Heart left ventricle (tissue), 16 donors: ENCODE results near the gene RAG2. TPM values are rescaled to one million over a fixed set of nuclear protein-coding genes. Genes with fewer than 3 reads are reported as not detected.

Source experiments
- ATAC-seq, 4 donors: fragments of 200-7000 bp; cut with Tn5 transposase; one replicate each; pipeline ENCODE4 v1.9.1; 2020 to 2022; ENCODE audit warnings: moderate library complexity in 4 of 4, mild to moderate bottlenecking in 3 of 4, moderate number of reproducible peaks in 1 of 4
- DNase-seq, 5 donors: peaks; one replicate each; pipeline ENCODE4 v3.0.0-alpha.2; 2020
- H3K27ac ChIP-seq, 12 donors: fragments of 200-600 bp; sonication (generic) in 4 of 12; one replicate each; pipeline versions ENCODE4 v1.5.0 to v1.8.0; 2016 to 2022; ENCODE audit warnings: mild to moderate bottlenecking in 2 of 12
- H3K27me3 ChIP-seq, 9 donors: fragments of 200-600 bp; sonication (generic) in 2 of 9; one replicate each; pipeline versions ENCODE4 v1.5.1 to v1.8.0; 2016 to 2022; ENCODE audit warnings: mild to moderate bottlenecking in 3 of 9
- H3K36me3 ChIP-seq, 9 donors: fragments of 200-600 bp; sonication (generic) in 2 of 9; one replicate each; pipeline versions ENCODE4 v1.5.0 to v1.8.0; 2018 to 2022; ENCODE audit warnings: mild to moderate bottlenecking in 2 of 9
- H3K4me1 ChIP-seq, 12 donors: fragments of 200-600 bp; sonication (generic) in 4 of 12; one replicate each; pipeline versions ENCODE4 v1.5.0 to v1.8.0; 2016 to 2022; ENCODE audit warnings: mild to moderate bottlenecking in 3 of 12
- H3K4me3 ChIP-seq, 12 donors: fragments of 200-600 bp; sonication (generic) in 4 of 12; one replicate each; pipeline versions ENCODE4 v1.5.0 to v1.8.0; 2017 to 2022; ENCODE audit warnings: mild to moderate bottlenecking in 9 of 12, moderate library complexity in 4 of 12
- H3K9me3 ChIP-seq, 12 donors: fragments of 200-600 bp; sonication (generic) in 4 of 12; one replicate each; pipeline versions ENCODE4 v1.5.0 to v1.8.0; 2016 to 2022; ENCODE audit warnings: mild to moderate bottlenecking in 1 of 12
- CTCF ChIP-seq, 12 donors: fragments of 200-600 bp; sonication (generic) in 4 of 12; IDR thresholded peaks; one replicate each; pipeline versions ENCODE4 v1.5.0 to v1.8.0; 2018 to 2022; ENCODE audit warnings: antibody characterized with exemption in 12 of 12, mild to moderate bottlenecking in 5 of 12
- POLR2A ChIP-seq, 2 donors: fragments of 450-650 bp; IDR thresholded peaks; one replicate each; pipeline ENCODE4 v1.6.1; 2017; ENCODE audit warnings: antibody characterized with exemption in 2 of 2, mild to moderate bottlenecking in 2 of 2, moderate library complexity in 2 of 2
- WGBS, 4 donors: extraction: QIAGEN DNeasy Blood & Tissue Kit in 2 of 4; methylation state at CpG; one replicate each; pipeline versions ENCODE4 v1.1.5 to v1.1.7; 2013 to 2018; 5-methylcytosine and 5-hydroxymethylcytosine counted together
- intact Hi-C, 10 donors: fragments of 100-400 bp; cut with DNase I; formaldehyde crosslinking; loops; one replicate each; pipeline versions ENCODE4 v1.11.1 to v1.14.2; 2022
- polyA plus RNA-seq, 2 donors: library from polyadenylated mRNA; stranded (reverse); fragments of 200-250 nt; gene quantifications; one replicate each; pipeline ENCODE4 v1.2.3, GENCODE V29; 2013
- total RNA-seq, 9 donors: library from RNA; depleted of rRNA in 2 of 9; stranded (reverse); fragments of >200 nt in 2 of 9; fragmentation: NEBNext Ultra II Directional in 3 of 9; extraction: Animal tissue kit (Norgen Biotek cat#: 25700) in 3 of 9; gene quantifications; one replicate each; pipeline versions ENCODE4 v1.1.0 to v1.2.4, GENCODE V29; 2016 to 2023
- donor health status: ischemic (EF 13 %, LVEDD 7.1; RV severe dilation, severe dysfunction).
- donor health status: healthy with polysubstance abuse.
- donor health status: DM: no; HTN: yes; CAD: no.
- donor health status: DM: no; HTN: no; CAD: no.
- donor health status: ischemic (EF 25% LVEDD 6.9; RV normal size, moderate dysfunction).
- donor health status: ischemic (EF 25% LVEDD 5.7; RV mildly dilated, moderate dysfunction).
- donor health status: healthy.
- donor health status: DM: yes; HTN: yes; CAD: no.
- donor health status: ischemic (EF 35%, LVEDD 5.7; RV mildly dilated, moderate dysfunction).
- donor health status: nonischemic (EF 11% LVEDD 7.7; RV severe dilation, severe dysfunction).
- donor health status: DM: yes; HTN: yes; CAD: no.
- donor health status: PGD.
- donor health status: ischemic (EF 29% LVEDD 5.4; RV normal size, mild dysfunction).
- donor health status: nonischemic (EF 23%, LVEDD 6.1; RV moderate dilation, normal function).

The RAG2 gene
- total and polyA plus RNA-seq, 11 donors = not detected

GRCh38 chr11:36628765-36629244, 30.8 kb upstream of the RAG2 start:
- Histone ChIP-seq H3K27ac (no peak overlapping the region), H3K4me3 (no peak overlapping the region), H3K9me3 (no peaks in the 10 kb centered on the region), H3K36me3 (peaks cover 0 to 6% (median 0%) of the 10 kb centered on the region in 9 donors), H3K4me1 (peaks cover 0 to 5% (median 0%) of the 10 kb centered on the region in 12 donors), H3K27me3 (no peaks in the 10 kb centered on the region)
- intact Hi-C loops = loop anchor here in 1 of 10 donors (10.0 kb wide), 1 partner anchor 64 kb away; the partner anchor contains the start of gene RAG1
- TF ChIP-seq POLR2A (IDR thresholded peaks at IDR 0.05) (no peak), CTCF (IDR thresholded peaks at IDR 0.05) (no peak)
- DNase-seq (no peak), ATAC-seq (peak in 2 of 4 donors; percentile 45 to 51)
- WGBS, 4 donors = 57 to 69% (median 64%) methylated on average over 4 of the region's 4 CpGs

GRCh38 chr11:36628141-36628540, 30.1 kb upstream of the RAG2 start:
- no peak for DNase-seq
- Histone ChIP-seq H3K4me3 (no peak overlapping the region), H3K4me1 (peaks cover 0 to 5% (median 0%) of the 10 kb centered on the region in 12 donors), H3K36me3 (peaks cover 0 to 3% (median 0%) of the 10 kb centered on the region in 9 donors), H3K27me3 (no peaks in the 10 kb centered on the region), H3K27ac (no peak overlapping the region), H3K9me3 (no peaks in the 10 kb centered on the region)
- ATAC-seq = no peak
- intact Hi-C loops = loop anchor here in 1 of 10 donors (10.0 kb wide), 1 partner anchor 63 kb away; the partner anchor contains the start of gene RAG1
- TF ChIP-seq CTCF (IDR thresholded peaks at IDR 0.05) (no peak), POLR2A (IDR thresholded peaks at IDR 0.05) (no peak)
- WGBS, 4 donors = 92 to 98% (median 96%) methylated on average over 5 of the region's 5 CpGs

- Histone ChIP-seq H3K4me1 (peaks cover 0 to 5% (median 0%) of the 10 kb centered on the region in 12 donors), H3K27ac (no peak overlapping the region), H3K27me3 (no peaks in the 10 kb centered on the region), H3K4me3 (no peak overlapping the region), H3K36me3 (no peaks in the 10 kb centered on the region), H3K9me3 (no peaks in the 10 kb centered on the region)
- TF ChIP-seq POLR2A (IDR thresholded peaks at IDR 0.05) (no peak), CTCF (IDR thresholded peaks at IDR 0.05) (no peak)
- 85 to 95% (median 92%) methylated on average over 2 of the region's 2 CpGs for WGBS, 4 donors
- DNase-seq (no peak), ATAC-seq (no peak)
- intact Hi-C loops = loop anchor here in 1 of 10 donors (10.0 kb wide), 1 partner anchor 63 kb away; the partner anchor contains the start of gene RAG1
These were observed 29.4 kb upstream of the RAG2 start for GRCh38 chr11:36627471-36627870.

GRCh38 chr11:36627006-36627405, 29.0 kb upstream of the RAG2 start:
- no peak overlapping the region for H3K4me3 ChIP-seq
- H3K4me1 ChIP-seq = peaks cover 0 to 5% (median 0%) of the 10 kb centered on the region in 12 donors
- ATAC-seq (no peak), DNase-seq (no peak)
- H3K36me3 ChIP-seq = no peaks in the 10 kb centered on the region
- TF ChIP-seq CTCF (IDR thresholded peaks at IDR 0.05) (no peak), POLR2A (IDR thresholded peaks at IDR 0.05) (no peak)
- 69 to 81% (median 74%) methylated on average over 1 of the region's 1 CpG for WGBS, 4 donors
- no peaks in the 10 kb centered on the region for H3K9me3 ChIP-seq
- H3K27me3 ChIP-seq = no peaks in the 10 kb centered on the region
- no peak overlapping the region for H3K27ac ChIP-seq
- intact Hi-C loops = loop anchor here in 1 of 10 donors (10.0 kb wide), 1 partner anchor 62 kb away; the partner anchor contains the start of gene RAG1
